ENCODE measurements around the gene TMTC4.

The TMTC4 gene

DNA sequence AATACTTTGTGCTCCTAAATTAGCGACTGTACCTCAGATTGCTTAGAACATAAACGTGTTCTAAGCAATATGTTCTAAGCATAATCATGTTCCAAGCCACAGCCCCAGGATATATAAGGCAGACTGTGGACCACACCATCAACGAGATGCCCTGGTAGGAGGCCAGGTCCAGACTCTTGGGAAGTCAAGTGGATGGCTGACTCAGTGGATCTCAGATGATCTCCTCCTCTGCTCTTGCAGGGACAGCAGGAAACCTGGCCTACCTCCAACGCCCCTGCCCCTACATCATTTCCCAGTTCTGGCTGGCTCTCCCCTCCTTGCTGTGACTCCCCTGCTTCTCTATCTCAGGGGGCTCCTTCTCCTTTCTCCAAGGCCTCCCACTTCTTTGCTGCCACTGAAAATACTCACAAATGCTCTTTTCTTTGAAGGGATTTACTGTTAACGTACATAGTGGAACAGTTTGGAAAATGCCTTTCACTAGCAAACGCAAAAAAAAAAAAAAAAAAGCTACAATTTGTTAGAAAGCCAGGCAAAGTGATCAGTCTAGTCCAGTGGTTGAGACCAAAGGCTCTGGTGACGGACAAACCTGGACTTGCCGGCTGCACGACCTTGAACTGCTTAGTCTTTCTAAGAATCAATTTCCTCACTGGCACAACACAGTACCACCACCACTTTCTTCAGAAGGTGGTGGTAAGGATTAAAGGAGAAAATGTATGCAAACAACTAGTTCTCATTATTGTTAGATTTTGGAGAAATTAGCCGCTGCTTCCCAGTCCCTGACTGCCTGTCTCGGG is 3.0 kb downstream of the TMTC4 start:
- peaks cover 4% of the 10 kb centered on the region for H3K27me3 Mint-ChIP-seq (ENCODE audit: low read depth)
- no peaks in the 10 kb centered on the region for H3K9me3 Mint-ChIP-seq
- H3K4me1 Mint-ChIP-seq, result peaks cover 38% of the 10 kb centered on the region
- peak overlapping the region; percentile 30 to 54 (median 36) for H3K4me3 Mint-ChIP-seq
- H3K27ac Mint-ChIP-seq, result no peak overlapping the region
- peaks cover 32% of the 10 kb centered on the region for H3K36me3 Mint-ChIP-seq (ENCODE audit: low read depth)
- no peak for TF ChIP-seq CTCF (IDR thresholded peaks at IDR 0.05; ENCODE audit: unreplicated experiment in 3 of 3)

GRCh38 chr13:100668408-100668807 is 6.2 kb downstream of the TMTC4 start:
- Mint-ChIP-seq H3K9me3 (no peaks in the 10 kb centered on the region), H3K4me1 (peaks cover 34% of the 10 kb centered on the region), H3K36me3 (ENCODE audit: low read depth) (peaks cover 58% of the 10 kb centered on the region)

DNA sequence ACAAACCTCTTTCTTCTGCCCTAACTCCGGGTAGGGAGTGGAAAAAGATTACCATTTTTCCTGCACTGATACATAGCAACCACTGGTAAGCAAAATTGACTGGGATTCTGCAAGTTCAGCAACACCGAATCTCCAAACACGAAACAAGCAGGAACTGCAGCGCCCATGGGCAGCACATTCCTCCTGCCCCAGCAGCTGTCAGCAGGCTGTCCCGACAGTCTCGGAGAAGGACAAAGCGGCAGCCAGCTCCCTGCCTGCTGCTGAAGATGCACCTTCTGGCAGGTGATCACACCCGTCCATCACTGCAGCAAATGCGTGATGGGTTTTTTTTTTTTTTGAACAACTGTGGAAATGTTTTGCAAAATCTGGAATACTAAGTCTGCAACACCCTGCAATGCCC is 6.7 kb downstream of the TMTC4 start:
- H3K4me3 Mint-ChIP-seq, result no peak overlapping the region
- no peak for TF ChIP-seq CTCF (IDR thresholded peaks at IDR 0.05; ENCODE audit: unreplicated experiment in 3 of 3)
- no peaks in the 10 kb centered on the region for H3K9me3 Mint-ChIP-seq
- peaks cover 63% of the 10 kb centered on the region for H3K36me3 Mint-ChIP-seq (ENCODE audit: low read depth)
- H3K4me1 Mint-ChIP-seq, result peaks cover 29% of the 10 kb centered on the region
- peak overlapping the region; percentile 50 to 81 (median 58) for H3K27ac Mint-ChIP-seq
- peaks cover 4% of the 10 kb centered on the region for H3K27me3 Mint-ChIP-seq (ENCODE audit: low read depth)

More at GRCh38 chr13:100668408-100668807, 6.2 kb downstream of the TMTC4 start:
- Mint-ChIP-seq H3K27me3 (ENCODE audit: low read depth) (peaks cover 4% of the 10 kb centered on the region), H3K27ac (peak overlapping the region in 2 of 3 experiments; percentile 43 to 81), H3K4me3 (no peak overlapping the region)
- TF ChIP-seq CTCF (IDR thresholded peaks at IDR 0.05; ENCODE audit: unreplicated experiment in 3 of 3), result no peak

GRCh38 chr13:100666124-100666523 is 8.5 kb downstream of the TMTC4 start:
- no peak for TF ChIP-seq CTCF (IDR thresholded peaks at IDR 0.05; ENCODE audit: unreplicated experiment in 3 of 3)

GRCh38 chr13:100665403-100665802 is 9.2 kb downstream of the TMTC4 start:
- H3K4me3 Mint-ChIP-seq, result no peak overlapping the region
- no peak for TF ChIP-seq CTCF (IDR thresholded peaks at IDR 0.05; ENCODE audit: unreplicated experiment in 3 of 3)
- H3K27me3 Mint-ChIP-seq (ENCODE audit: low read depth), result peaks cover 4% of the 10 kb centered on the region
- H3K27ac Mint-ChIP-seq, result no peak overlapping the region
- peaks cover 84% of the 10 kb centered on the region for H3K36me3 Mint-ChIP-seq (ENCODE audit: low read depth)
- no peaks in the 10 kb centered on the region for H3K9me3 Mint-ChIP-seq
- H3K4me1 Mint-ChIP-seq, result peaks cover 16% of the 10 kb centered on the region

More at GRCh38 chr13:100666124-100666523, 8.5 kb downstream of the TMTC4 start:
- no peaks in the 10 kb centered on the region for H3K9me3 Mint-ChIP-seq
- H3K4me3 Mint-ChIP-seq, result no peak overlapping the region
- peaks cover 19% of the 10 kb centered on the region for H3K4me1 Mint-ChIP-seq
- peaks cover 4% of the 10 kb centered on the region for H3K27me3 Mint-ChIP-seq (ENCODE audit: low read depth)
- H3K36me3 Mint-ChIP-seq (ENCODE audit: low read depth), result peaks cover 76% of the 10 kb centered on the region
- H3K27ac Mint-ChIP-seq, result peak overlapping the region; percentile 43 to 72 (median 72)

All from nephron (organoid).